HG03159 (cell line): ENCODE measurements around the gene SERPINE2.

Source experiments
- ATAC-seq: cut with Tn5 transposase; IDR thresholded peaks from one replicate; pipeline ENCODE4 v1.9.1; 2021; ENCODE audit warnings: mild to moderate bottlenecking, moderate library complexity; ENCODE audit not compliant: unreplicated experiment

SERPINE2 gene, protein sequence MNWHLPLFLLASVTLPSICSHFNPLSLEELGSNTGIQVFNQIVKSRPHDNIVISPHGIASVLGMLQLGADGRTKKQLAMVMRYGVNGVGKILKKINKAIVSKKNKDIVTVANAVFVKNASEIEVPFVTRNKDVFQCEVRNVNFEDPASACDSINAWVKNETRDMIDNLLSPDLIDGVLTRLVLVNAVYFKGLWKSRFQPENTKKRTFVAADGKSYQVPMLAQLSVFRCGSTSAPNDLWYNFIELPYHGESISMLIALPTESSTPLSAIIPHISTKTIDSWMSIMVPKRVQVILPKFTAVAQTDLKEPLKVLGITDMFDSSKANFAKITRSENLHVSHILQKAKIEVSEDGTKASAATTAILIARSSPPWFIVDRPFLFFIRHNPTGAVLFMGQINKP

DNA sequence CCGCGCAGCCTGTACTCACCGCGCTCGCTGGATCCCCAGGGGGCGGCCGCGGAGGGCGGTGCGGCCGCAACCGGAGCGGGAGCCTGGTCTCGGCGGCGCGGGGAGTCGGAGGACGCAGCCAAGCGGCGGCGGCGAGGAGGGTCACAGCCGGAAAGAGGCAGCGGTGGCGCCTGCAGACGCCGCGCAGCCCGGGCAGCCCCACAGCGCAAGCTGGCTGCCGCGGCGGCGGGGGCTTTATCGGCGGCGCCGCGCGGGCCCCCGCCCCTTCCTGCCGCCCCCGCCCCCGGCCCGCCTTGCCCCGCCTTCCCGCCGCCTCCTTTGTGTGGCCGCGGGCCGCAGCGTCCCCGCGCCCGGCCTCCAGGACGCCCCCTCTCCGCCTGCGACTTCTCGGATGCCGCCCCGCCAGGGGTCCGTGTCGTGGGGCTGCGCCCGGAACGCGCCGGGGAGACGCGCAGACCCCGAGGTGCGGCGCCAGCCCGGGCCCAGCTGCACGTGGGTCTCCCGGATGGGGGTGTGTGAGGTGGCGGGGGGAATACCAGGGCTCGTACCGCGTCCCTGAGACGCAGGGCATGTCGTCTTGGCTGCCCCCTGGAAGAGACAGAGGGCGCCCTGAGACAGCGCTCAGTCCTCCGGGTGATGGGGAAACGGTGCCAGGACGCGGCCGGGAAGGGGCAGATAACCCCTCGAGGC is at the start of gene SERPINE2:
Gene SERPINE2 (minus strand): TSS at position 207 of the 690 bp plus-strand sequence. CDS start 37,386 bp downstream, outside the sequence.
- peak; percentile 70 for ATAC-seq

DNA sequence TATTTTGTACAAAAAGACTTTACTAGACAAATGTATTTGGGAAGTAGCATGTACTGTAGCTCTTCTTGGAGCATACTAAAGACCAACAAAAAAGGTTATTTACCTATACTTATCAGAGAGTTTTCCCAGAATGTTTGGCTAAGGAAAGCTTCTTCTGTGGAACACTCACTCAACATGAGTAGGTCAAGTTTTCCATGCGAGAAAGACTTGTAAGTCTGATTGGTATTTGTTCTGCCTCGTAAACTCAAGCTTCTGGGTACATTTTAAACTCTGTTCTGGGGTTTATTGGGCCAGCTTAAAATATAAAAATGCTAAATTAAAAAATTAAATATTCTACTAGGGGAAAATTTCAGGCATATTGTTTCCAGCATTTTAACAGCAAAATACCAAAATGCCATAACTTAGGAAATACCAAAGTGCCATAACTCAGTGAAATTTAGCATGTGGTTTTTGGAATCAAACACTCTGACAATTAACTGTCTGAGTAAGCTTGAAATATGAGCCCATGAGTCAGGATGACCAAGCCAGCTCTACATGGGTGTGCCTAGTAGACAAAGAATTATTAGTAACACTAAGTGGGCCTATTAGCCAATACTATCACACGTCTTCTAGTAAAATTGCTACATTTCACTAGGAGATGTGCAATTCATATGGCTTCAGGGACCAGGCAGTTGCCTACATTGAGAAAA is 47.3 kb upstream of the SERPINE2 start:
- ATAC-seq, result no peak

GRCh38 chr2:224085811-224086210 is 46.7 kb upstream of the SERPINE2 start:
- no peak for ATAC-seq

DNA sequence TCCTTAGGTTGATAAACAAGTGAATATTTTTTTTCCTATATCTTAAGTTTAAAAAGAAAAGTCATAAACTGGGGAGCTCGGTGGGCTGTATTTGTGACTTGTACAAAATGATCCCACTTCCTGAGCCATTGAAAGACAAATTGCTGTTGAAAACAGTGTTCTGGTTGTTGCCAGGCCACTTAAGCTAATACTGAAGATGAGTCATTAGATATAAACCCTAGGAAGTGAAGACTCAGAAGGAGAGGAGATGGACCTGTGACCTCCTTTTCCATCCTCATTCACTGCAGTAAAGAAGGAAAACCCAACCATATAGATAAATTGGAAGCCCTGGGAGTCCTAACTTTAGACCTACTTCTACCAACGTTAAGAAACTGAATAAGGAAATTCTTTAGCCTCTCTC is 46.2 kb upstream of the SERPINE2 start:
- no peak for ATAC-seq

- ATAC-seq, result no peak
Observed at GRCh38 chr2:224084266-224084892, 45.3 kb upstream of the SERPINE2 start.

- no peak for ATAC-seq
Observed at GRCh38 chr2:224083638-224084037, 44.6 kb upstream of the SERPINE2 start.

DNA sequence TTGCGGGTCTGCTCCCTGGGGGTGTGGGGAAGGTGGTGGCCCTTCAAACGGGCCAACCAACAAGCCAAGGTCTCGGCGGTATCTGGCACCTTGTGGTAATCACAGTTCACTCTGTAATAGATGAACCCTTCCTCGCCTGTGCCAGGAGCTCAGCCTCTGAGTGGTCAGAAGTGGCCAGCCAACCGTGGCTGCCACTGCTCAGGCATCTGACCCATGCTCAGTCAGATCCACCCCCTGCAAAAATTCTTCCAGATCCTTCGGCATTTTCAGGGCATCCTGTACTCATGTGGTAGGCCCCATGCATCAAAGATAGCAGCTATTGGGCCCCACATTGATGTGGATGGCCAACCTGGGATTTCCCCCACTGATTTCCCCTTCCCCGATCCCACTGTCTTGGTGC is 39.6 kb upstream of the SERPINE2 start:
- no peak for ATAC-seq

DNA sequence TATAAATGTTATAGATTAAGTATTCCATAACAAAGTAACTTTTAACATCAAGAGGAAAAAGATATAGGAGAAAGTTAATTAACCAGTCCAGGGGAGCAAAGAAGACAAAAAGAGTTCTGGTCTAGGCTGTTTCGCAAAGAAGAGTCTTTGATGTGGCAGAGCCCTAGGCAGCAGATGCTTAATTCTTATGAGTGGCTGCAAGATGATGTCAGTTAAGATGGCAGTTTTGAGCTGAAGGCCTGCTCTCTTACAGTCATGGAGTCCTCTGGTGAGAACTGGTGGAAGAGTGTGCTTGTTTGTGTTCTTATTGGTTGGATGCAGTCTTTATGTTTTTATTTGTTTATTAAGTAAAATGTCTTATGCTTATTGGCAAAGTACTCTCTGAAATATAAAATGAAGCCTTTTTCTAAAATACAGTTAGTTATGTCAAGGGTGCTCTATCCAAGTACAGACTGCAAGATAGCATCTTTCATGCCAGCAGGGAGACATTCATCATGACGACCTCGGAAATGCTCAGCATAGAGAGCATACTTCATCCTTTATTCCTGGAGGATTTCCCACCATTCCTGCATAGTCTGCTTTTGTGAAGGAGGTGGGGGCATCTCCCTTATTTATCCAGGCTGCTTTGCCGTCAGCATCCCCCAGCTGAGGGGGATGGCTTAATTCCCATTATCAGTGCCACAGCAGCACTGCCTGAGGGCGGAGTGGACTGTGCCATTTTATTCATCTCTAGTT is 38.9 kb upstream of the SERPINE2 start:
- no peak for ATAC-seq

GRCh38 chr2:224075588-224075987 is 36.5 kb upstream of the SERPINE2 start:
- ATAC-seq, result no peak

- ATAC-seq, result no peak
Observed at GRCh38 chr2:224073676-224074075, 34.6 kb upstream of the SERPINE2 start.

DNA sequence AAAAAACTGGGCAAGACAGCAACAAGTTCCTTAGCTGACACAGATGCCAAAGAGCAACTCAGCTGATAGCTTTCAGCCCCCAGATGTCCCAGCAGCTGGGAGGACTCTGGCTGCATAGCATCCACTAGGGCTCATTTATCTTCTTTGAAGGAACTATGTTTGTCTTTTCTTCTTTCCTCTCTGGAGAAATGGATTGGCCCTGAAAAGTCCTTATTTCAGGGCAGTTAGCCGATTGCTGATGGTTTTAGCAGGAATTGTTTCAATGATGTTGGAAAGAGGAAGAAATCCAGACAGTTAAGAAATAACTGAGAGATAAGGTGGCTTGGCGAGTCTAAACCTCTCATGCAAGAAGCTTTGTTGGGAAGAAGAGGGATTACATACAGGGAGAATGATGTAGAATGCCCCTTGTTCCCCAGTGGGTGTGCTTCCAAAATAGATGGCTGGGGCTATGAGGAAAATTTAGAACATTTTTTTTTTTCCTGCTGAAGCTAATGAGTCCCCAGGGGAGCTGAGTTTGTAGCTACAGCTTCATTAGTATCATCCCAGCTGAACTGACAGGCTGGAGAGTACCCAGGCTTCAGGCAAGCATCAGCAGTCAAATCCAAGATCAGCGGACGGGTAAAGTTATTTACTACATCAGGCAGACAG is 33.6 kb upstream of the SERPINE2 start:
- no peak for ATAC-seq

- no peak for ATAC-seq
Observed at GRCh38 chr2:224069172-224069571, 30.1 kb upstream of the SERPINE2 start.

- peak; percentile 49 for ATAC-seq
Observed at GRCh38 chr2:224063298-224063648, 24.2 kb upstream of the SERPINE2 start.

DNA sequence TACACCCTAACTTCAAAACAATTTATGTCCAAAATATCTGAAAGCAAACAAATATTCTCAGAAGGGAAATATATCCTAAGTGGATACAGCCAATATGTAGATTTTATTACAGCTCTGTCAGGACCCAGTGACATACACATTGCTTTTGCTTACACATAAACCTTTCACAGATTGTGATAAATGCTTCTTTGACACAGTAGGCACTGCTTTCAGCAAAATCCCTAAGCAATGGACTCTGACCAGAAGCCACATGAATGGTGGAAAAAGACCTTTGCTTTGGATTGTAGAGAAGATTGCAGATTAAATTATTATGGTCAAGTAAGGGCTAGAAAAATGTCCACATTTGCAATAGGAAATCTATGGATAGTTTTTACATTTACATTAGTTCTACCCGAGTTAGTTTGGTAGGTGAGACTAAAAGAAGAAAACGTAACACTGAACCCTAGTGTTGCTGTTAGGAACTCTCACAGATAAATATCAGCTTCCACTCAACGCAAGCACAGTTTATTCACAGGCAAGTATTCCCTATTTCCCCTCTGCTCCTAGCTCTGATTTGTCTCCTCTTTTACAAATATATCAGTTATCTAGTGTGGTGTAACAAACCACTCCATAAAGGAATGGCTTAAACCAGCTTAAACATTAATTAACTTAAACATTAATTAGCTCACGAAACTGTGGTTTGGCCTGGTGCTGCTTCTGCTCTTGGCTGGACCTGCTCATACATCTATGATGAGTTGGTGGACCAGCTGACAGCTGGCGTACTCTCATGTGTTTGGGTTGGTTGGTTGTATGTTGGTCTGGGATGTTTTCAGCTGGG is 23.6 kb upstream of the SERPINE2 start:
- ATAC-seq, result peak; percentile 92

DNA sequence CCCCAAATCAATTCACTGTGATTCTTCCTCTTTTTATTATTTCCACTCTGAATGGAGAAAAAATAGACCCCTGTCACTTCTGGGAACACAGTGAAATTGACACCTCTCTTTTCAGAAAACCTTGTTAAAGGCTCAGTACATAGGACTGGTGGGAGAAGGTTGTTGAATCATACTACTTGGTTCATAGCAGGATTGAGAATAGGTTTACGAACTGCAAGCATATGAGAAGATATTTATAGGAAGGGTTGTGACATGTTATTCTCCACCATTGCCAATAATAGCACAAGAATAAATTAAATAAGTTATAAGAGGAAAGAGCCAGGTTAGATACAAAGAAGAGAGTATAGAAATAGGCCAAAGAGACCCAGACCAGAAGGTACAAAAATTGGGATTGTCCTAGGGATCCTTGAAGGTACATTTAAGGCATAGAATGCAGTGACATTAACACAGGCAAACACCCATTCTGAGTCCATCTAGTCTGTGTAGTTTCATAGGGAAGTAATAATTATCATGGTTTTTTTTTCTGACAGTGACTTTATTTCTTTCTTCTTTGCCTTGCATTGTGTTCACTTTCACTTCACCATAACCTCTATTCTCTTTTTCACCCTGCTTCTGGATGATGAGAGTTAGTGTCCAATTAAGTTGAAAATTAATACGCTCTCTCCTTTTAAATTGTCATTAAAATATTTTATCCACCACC is 21.8 kb upstream of the SERPINE2 start:
- peak; percentile 51 for ATAC-seq

DNA sequence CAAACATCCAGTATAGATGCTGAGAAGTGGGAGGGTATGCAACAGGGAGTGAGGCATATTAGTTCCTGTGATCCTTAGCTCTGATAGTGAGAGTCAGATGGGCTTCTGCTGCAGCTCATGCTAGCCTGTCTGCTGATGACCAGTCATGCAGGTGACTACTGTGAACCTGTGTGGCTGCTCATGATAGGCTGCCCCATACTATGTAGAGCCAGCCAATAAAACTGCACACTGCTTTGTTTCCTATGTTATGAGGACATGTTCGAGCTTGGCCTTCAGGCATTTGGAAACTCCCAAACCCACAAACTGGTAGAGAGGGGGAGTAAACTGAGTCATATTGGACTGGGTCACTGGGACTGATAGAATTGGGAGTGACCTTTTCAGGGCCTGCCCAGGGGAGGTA is 20.1 kb upstream of the SERPINE2 start:
- no peak for ATAC-seq

GRCh38 chr2:224058048-224058775 is 19.1 kb upstream of the SERPINE2 start:
- ATAC-seq, result no peak

DNA sequence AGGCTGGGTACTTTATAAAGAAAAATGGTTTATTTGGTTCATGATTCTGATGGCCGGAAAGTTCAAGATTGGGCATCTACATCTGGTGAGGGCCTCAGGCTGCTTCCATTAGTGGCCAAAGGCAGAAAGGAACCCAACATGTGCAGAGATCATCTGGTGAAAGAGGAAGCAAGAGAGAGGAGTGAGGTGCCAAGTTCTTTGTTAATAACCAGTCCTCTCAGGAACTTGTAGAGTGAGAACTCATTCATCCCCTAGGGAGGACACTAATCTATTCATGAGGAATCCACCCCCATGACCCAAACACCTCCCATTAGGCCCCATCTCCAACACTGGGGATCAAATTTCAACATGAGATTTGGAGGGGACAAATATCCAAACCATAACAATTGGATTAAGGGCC is 17.8 kb upstream of the SERPINE2 start:
- ATAC-seq, result no peak
